Nephron (organoid): ENCODE measurements around the gene SOX2.

Source experiments
- H3K27ac Mint-ChIP-seq, 3 experiments: 2 replicates each; pipeline ENCODE4 v1.8.0; 2020; ENCODE audit warnings: mixed read lengths in 3 of 3, mild to moderate bottlenecking in 2 of 3, moderate library complexity in 1 of 3
- H3K27me3 Mint-ChIP-seq: 2 replicates; pipeline ENCODE4 v1.8.0; 2021; ENCODE audit warnings: low read depth, mild to moderate bottlenecking, moderate library complexity, mixed read lengths
- H3K36me3 Mint-ChIP-seq: 2 replicates; pipeline ENCODE4 v1.8.0; 2020; ENCODE audit warnings: low read depth, mixed read lengths
- H3K4me1 Mint-ChIP-seq: 2 replicates; pipeline ENCODE4 v1.8.0; 2020; ENCODE audit warnings: mixed read lengths
- H3K4me3 Mint-ChIP-seq, 3 experiments: 2 replicates each; pipeline ENCODE4 v1.8.0; 2020; ENCODE audit warnings: mild to moderate bottlenecking in 3 of 3, mixed read lengths in 3 of 3, moderate library complexity in 2 of 3
- H3K9me3 Mint-ChIP-seq: 2 replicates; pipeline ENCODE4 v1.8.0; 2020; ENCODE audit warnings: mixed read lengths
- TF ChIP-seq, protein P1 (sequence below), 3 experiments: fragments of 200-600 bp; sonication (generic); IDR thresholded peaks; one replicate each; pipeline ENCODE4 v1.5.0; 2021; ENCODE audit warnings: antibody characterized with exemption in 3 of 3; ENCODE audit not compliant: unreplicated experiment in 3 of 3

Gene SOX2

DNA sequence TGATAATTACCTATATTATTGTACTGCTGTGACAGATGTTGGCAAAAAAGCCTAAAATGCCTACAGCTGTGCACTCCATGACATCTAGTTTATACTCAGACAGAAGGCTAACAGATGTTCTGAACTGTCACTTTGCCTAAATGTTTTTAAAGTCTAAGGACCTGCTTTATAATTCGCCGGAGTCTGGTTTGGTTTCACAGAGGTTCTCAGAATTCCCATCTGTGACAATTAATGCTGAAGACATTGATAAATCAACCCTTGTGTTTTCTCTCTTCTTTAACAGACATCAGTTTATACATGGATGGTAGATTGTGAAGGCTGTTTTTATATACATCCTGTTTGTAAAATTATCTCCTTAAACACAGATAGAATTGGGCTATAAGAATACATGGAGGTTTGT lies 19.8 kb upstream of the SOX2 start:
- H3K36me3 Mint-ChIP-seq = no peaks in the 10 kb centered on the region
- no peak overlapping the region for H3K27ac Mint-ChIP-seq
- H3K9me3 Mint-ChIP-seq = no peaks in the 10 kb centered on the region
- TF ChIP-seq, protein P1, sequence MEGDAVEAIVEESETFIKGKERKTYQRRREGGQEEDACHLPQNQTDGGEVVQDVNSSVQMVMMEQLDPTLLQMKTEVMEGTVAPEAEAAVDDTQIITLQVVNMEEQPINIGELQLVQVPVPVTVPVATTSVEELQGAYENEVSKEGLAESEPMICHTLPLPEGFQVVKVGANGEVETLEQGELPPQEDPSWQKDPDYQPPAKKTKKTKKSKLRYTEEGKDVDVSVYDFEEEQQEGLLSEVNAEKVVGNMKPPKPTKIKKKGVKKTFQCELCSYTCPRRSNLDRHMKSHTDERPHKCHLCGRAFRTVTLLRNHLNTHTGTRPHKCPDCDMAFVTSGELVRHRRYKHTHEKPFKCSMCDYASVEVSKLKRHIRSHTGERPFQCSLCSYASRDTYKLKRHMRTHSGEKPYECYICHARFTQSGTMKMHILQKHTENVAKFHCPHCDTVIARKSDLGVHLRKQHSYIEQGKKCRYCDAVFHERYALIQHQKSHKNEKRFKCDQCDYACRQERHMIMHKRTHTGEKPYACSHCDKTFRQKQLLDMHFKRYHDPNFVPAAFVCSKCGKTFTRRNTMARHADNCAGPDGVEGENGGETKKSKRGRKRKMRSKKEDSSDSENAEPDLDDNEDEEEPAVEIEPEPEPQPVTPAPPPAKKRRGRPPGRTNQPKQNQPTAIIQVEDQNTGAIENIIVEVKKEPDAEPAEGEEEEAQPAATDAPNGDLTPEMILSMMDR (IDR thresholded peaks at IDR 0.05; ENCODE audit: unreplicated experiment in 3 of 3) = no peak
- H3K4me1 Mint-ChIP-seq = no peaks in the 10 kb centered on the region
- H3K4me3 Mint-ChIP-seq = no peak overlapping the region
- H3K27me3 Mint-ChIP-seq = peaks cover 8% of the 10 kb centered on the region

- H3K27me3 Mint-ChIP-seq = peaks cover 14% of the 10 kb centered on the region
- no peak overlapping the region for H3K4me3 Mint-ChIP-seq
- H3K4me1 Mint-ChIP-seq = no peaks in the 10 kb centered on the region
- H3K9me3 Mint-ChIP-seq = no peaks in the 10 kb centered on the region
- H3K36me3 Mint-ChIP-seq = no peaks in the 10 kb centered on the region
- TF ChIP-seq, protein P1 (IDR thresholded peaks at IDR 0.05; ENCODE audit: unreplicated experiment in 3 of 3) = no peak
- no peak overlapping the region for H3K27ac Mint-ChIP-seq
Observed at GRCh38 chr3:181692311-181693145, 19.2 kb upstream of the SOX2 start.

DNA sequence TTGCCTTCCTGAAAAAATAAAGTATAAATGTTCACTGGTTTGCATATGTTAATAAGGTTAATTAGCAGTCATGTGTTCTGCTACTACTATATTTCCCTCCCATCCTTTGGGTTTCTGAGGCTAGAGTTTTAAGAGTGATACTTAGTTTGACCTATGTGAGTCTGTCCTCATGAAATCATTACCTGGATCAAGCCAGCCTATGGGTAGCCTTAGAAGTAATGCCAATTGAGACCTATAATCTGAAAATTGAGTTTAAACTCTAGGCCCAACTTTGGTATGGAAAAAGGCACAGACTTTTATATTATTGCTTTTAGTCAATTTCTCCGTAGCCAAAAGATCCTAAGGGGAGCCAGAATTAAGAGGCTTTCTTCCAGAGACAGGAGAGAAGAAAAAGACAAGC lies 18.4 kb upstream of the SOX2 start:
- Mint-ChIP-seq H3K27ac (no peak overlapping the region), H3K9me3 (no peaks in the 10 kb centered on the region), H3K4me1 (no peaks in the 10 kb centered on the region), H3K4me3 (no peak overlapping the region), H3K36me3 (no peaks in the 10 kb centered on the region), H3K27me3 (peaks cover 22% of the 10 kb centered on the region)
- TF ChIP-seq, protein P1 (IDR thresholded peaks at IDR 0.05; ENCODE audit: unreplicated experiment in 3 of 3) = no peak

- no peaks in the 10 kb centered on the region for H3K4me1 Mint-ChIP-seq
- peaks cover 40% of the 10 kb centered on the region for H3K27me3 Mint-ChIP-seq
- TF ChIP-seq, protein P1 (IDR thresholded peaks at IDR 0.05; ENCODE audit: unreplicated experiment in 3 of 3) = no peak
- H3K4me3 Mint-ChIP-seq = no peak overlapping the region
- no peaks in the 10 kb centered on the region for H3K9me3 Mint-ChIP-seq
- H3K27ac Mint-ChIP-seq = no peak overlapping the region
- no peaks in the 10 kb centered on the region for H3K36me3 Mint-ChIP-seq
Observed at GRCh38 chr3:181694805-181695660, 16.7 kb upstream of the SOX2 start.

- Mint-ChIP-seq H3K36me3 (no peaks in the 10 kb centered on the region), H3K4me1 (peaks cover 8% of the 10 kb centered on the region), H3K27me3 (peaks cover 48% of the 10 kb centered on the region)
Observed at GRCh38 chr3:181695661-181696491, 15.8 kb upstream of the SOX2 start.

More at GRCh38 chr3:181695661-181696491, 15.8 kb upstream of the SOX2 start:
- Mint-ChIP-seq H3K27ac (no peak overlapping the region), H3K4me3 (peak overlapping the region in 1 of 3 experiments; percentile 47), H3K9me3 (no peaks in the 10 kb centered on the region)
- TF ChIP-seq, protein P1 (IDR thresholded peaks at IDR 0.05; ENCODE audit: unreplicated experiment in 3 of 3) = no peak
